Activated CD8-positive, alpha-beta T cell treated with anti-CD3 and anti-CD28 coated beads for 36 hours (primary cell): ENCODE results near the gene KCNC4. TPM values are rescaled to one million over a fixed set of nuclear protein-coding genes. Genes with fewer than 3 reads are reported as not detected.

Experiments used
- ATAC-seq: fragments of 200-7000 bp; cut with Tn5 transposase; one replicate; pipeline ENCODE4 v1.10.0; 2021; ENCODE audit warnings: mild to moderate bottlenecking, moderate library complexity
- CTCF ChIA-PET: fragments of 350-600 bp; sonication (Branson Sonifier 250); formaldehyde crosslinking; loops from one replicate; lab custom pipeline; 2021; ENCODE audit warnings: antibody characterized with exemption; lab: Charles Lee
- POLR2A ChIA-PET: fragments of 350-600 bp; sonication (Branson Sonifier 250); formaldehyde crosslinking; loops from one replicate; lab custom pipeline; 2021; ENCODE audit warnings: antibody characterized with exemption; lab: Charles Lee
- DNase-seq: peaks from one replicate; pipeline ENCODE4 v3.0.0-alpha.2; 2020
- H3K27ac Mint-ChIP-seq: one replicate; pipeline ENCODE4 v1.8.0; 2021; ENCODE audit warnings: mild to moderate bottlenecking, mixed read lengths
- H3K27me3 Mint-ChIP-seq: one replicate; pipeline ENCODE4 v1.8.0; 2021; ENCODE audit warnings: mixed read lengths
- H3K36me3 Mint-ChIP-seq: one replicate; pipeline ENCODE4 v1.8.0; 2021; ENCODE audit warnings: low read depth, mixed read lengths
- H3K4me1 Mint-ChIP-seq: one replicate; pipeline ENCODE4 v1.8.0; 2021; ENCODE audit warnings: low read depth, mixed read lengths
- H3K4me3 Mint-ChIP-seq: one replicate; pipeline ENCODE4 v1.8.0; 2021; ENCODE audit warnings: mild to moderate bottlenecking, moderate library complexity, mixed read lengths
- H3K9me3 Mint-ChIP-seq: one replicate; pipeline ENCODE4 v1.8.0; 2021; ENCODE audit warnings: mixed read lengths
- intact Hi-C: fragments of 100-400 bp; cut with micrococcal nuclease; formaldehyde crosslinking; loops from one replicate; pipeline ENCODE4 v1.10.0; 2022
- total RNA-seq, 2 experiments: library from RNA; stranded (reverse); gene quantifications; one replicate each; pipeline ENCODE4 v1.2.3, GENCODE V29; 2021
- TF ChIP-seq, protein P1 (sequence below): fragments of 200-600 bp; IDR thresholded peaks from one replicate; pipeline ENCODE4 v1.8.0; 2022; ENCODE audit warnings: antibody characterized with exemption, mild to moderate bottlenecking

KCNC4 gene
- total RNA-seq, 2 experiments from 2014 or later: 10.7 to 12.2 TPM

DNA sequence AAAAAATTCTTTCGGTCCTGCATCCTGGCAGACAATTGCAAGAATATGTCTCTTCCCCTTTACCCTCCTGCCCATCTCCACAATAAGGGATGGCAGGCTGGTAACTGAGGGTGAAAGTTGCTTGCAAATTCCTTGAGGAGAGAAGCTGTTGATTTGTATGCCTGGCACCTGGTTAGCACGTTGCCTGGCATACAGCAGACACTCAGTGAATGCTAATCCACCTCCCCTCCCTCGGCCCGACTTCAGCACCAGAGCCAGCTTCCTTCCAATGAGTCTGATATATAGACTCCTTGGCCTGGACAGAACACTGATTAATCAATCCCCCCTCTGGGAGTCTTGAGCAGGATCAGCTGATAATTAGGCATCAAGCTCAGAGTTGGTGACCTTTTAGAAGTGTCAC lies 39.1 kb downstream of the KCNC4 start:
- POLR2A ChIA-PET: no interaction called here
- no peak overlapping the region for H3K27ac Mint-ChIP-seq
- no peaks in the 10 kb centered on the region for H3K27me3 Mint-ChIP-seq
- ATAC-seq (no peak), DNase-seq (no peak)
- H3K36me3 Mint-ChIP-seq: no peaks in the 10 kb centered on the region
- H3K4me1 Mint-ChIP-seq: no peaks in the 10 kb centered on the region
- H3K4me3 Mint-ChIP-seq: no peak overlapping the region
- intact Hi-C loops: no loop called here
- TF ChIP-seq, protein P1, sequence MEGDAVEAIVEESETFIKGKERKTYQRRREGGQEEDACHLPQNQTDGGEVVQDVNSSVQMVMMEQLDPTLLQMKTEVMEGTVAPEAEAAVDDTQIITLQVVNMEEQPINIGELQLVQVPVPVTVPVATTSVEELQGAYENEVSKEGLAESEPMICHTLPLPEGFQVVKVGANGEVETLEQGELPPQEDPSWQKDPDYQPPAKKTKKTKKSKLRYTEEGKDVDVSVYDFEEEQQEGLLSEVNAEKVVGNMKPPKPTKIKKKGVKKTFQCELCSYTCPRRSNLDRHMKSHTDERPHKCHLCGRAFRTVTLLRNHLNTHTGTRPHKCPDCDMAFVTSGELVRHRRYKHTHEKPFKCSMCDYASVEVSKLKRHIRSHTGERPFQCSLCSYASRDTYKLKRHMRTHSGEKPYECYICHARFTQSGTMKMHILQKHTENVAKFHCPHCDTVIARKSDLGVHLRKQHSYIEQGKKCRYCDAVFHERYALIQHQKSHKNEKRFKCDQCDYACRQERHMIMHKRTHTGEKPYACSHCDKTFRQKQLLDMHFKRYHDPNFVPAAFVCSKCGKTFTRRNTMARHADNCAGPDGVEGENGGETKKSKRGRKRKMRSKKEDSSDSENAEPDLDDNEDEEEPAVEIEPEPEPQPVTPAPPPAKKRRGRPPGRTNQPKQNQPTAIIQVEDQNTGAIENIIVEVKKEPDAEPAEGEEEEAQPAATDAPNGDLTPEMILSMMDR: no peak
- CTCF ChIA-PET: interaction anchor here (1.1 kb wide), 1 partner anchor 46 kb away, joined by 3 read pairs; no protein-coding TSS in a partner anchor
- no peaks in the 10 kb centered on the region for H3K9me3 Mint-ChIP-seq

DNA sequence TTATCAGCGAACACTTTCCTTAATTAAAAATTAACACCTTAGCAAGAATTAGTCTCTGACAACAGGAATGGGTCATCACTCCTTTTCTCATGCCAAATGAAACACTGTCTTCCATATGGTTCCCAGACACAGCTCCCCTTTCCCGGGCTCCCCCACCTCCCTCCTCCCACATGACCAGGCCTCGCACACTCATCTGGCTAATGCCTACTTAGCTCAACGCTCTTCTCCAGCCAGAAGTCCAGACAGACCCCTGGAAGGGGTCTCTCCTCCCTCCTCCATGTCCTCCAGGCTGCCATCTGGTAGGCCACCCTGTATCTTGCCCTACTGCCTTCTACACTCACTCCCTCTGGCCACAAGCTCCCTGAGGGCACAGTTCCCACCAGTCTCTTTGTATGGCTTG lies 39.9 kb downstream of the KCNC4 start:
- intact Hi-C loops: no loop called here
- no peaks in the 10 kb centered on the region for H3K9me3 Mint-ChIP-seq
- POLR2A ChIA-PET: interaction anchor here (0.7 kb wide), 1 partner anchor 37 kb away, joined by 3 read pairs; no protein-coding TSS in a partner anchor
- no peak for DNase-seq
- H3K4me3 Mint-ChIP-seq: no peak overlapping the region
- H3K27ac Mint-ChIP-seq: no peak overlapping the region
- TF ChIP-seq, protein P1: no peak
- no peak for ATAC-seq
- no peaks in the 10 kb centered on the region for H3K4me1 Mint-ChIP-seq
- H3K36me3 Mint-ChIP-seq: no peaks in the 10 kb centered on the region
- CTCF ChIA-PET: interaction anchor here (1.1 kb wide), 1 partner anchor 47 kb away, joined by 3 read pairs; no protein-coding TSS in a partner anchor
- no peaks in the 10 kb centered on the region for H3K27me3 Mint-ChIP-seq

DNA sequence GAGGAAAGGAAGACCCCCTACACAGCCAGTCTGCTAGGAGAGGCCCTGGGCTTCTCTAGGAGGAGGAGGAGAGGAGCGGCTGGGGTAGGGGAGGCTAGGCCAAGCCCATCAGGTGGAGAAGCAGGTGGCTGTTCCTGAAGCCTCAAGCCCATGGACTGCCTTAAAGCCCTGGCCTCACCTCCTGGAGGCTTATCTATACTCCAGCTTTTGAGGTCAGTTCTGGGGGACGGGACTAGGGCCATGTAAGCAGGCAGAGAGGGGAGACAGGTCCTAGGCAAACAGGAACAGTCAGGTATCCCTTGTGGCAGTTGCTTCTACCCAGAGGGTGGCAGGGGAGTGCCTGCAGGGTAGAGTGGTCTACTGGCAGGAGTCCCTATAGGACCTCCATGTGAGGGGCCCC lies 40.6 kb downstream of the KCNC4 start:
- Mint-ChIP-seq H3K4me1 (no peaks in the 10 kb centered on the region), H3K4me3 (no peak overlapping the region), H3K9me3 (no peaks in the 10 kb centered on the region), H3K27me3 (no peaks in the 10 kb centered on the region), H3K27ac (no peak overlapping the region), H3K36me3 (no peaks in the 10 kb centered on the region)
- no peak for ATAC-seq
- ChIA-PET POLR2A (interaction anchor here (0.7 kb wide), 2 partner anchors 38 to 44 kb away, joined by 3 read pairs; no protein-coding TSS in a partner anchor), CTCF (no interaction called here)
- intact Hi-C loops: no loop called here
- DNase-seq: no peak
- TF ChIP-seq, protein P1: no peak

DNA sequence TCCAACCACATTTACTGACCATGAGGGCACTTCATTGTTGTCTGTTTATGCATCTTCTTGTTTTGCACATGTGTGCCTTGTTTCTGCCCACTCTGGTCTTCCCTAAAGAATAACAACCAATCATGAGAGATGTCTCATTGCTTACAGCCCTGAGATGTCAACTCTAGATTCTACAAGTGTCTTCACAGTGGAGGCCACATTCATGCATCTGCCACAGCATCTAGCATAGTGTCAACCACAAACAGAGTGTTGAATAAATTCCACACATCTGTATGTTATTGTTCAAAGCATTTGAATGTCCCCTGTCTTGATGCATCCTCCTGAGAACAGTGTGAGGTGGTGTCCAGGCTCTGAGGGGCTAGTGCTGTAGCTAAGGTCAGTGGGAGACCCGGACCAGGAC lies 43.1 kb downstream of the KCNC4 start:
- Mint-ChIP-seq H3K27me3 (no peaks in the 10 kb centered on the region), H3K36me3 (no peaks in the 10 kb centered on the region), H3K4me1 (no peaks in the 10 kb centered on the region), H3K27ac (no peak overlapping the region), H3K4me3 (no peak overlapping the region), H3K9me3 (no peaks in the 10 kb centered on the region)
- DNase-seq: no peak
- CTCF ChIA-PET: no interaction called here
- intact Hi-C loops: no loop called here
- POLR2A ChIA-PET: interaction anchor here (0.6 to 1.3 kb wide), 4 partner anchors 8 to 1339 kb away, joined by 3 to 4 read pairs (median 3); no protein-coding TSS in a partner anchor
- TF ChIP-seq, protein P1: no peak
- no peak for ATAC-seq

DNA sequence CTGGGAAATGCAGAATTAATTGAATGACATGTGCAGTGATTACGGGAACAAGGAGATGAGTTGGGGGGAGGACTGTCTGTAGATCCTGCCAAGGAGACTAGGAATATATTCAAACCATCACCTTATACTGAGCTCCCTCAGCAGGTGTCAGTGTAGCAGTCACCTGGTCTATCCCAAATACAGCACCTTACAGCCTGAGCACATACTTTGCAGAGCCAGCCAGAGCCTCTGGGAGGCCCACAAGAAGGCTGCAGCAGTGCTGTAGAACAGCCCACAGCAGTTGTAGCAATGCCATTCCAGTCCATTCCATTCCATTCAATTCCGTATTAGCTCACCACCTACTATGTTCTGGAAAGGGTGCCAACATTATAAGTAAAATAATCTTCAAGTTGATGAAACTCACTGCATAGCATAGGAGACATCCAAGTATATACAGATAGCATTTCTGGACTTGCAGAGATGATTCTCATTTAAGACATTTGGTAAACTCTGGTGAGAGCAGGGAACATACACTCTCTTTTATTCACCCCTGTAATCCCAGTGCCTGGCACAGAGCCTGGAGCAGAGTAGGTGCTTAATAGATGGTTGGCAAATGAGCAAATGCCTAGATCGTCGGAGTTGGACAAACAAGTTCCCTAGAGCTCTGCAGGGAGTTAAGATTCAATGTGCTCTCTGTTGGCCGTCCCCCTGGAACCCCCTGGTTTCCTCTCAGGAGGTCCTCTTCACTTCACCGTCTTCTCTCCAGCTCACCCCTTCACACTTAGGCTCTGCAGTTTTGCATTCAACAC lies 44.7 kb downstream of the KCNC4 start:
- no peak overlapping the region for H3K27ac Mint-ChIP-seq
- no peaks in the 10 kb centered on the region for H3K36me3 Mint-ChIP-seq
- ATAC-seq (no peak), DNase-seq (no peak)
- intact Hi-C loops: no loop called here
- H3K27me3 Mint-ChIP-seq: no peaks in the 10 kb centered on the region
- no peaks in the 10 kb centered on the region for H3K4me1 Mint-ChIP-seq
- no peaks in the 10 kb centered on the region for H3K9me3 Mint-ChIP-seq
- no peak overlapping the region for H3K4me3 Mint-ChIP-seq
- ChIA-PET CTCF (interaction anchor here (0.8 to 1.4 kb wide), 2 partner anchors 47 to 51 kb away, joined by 3 read pairs; no protein-coding TSS in a partner anchor), POLR2A (interaction anchor here (1.3 kb wide), 1 partner anchor 9 kb away, joined by 4 read pairs; no protein-coding TSS in a partner anchor)
- TF ChIP-seq, protein P1: no peak
